ENCODE results near the gene ZMYND11.

ZMYND11 gene

DNA sequence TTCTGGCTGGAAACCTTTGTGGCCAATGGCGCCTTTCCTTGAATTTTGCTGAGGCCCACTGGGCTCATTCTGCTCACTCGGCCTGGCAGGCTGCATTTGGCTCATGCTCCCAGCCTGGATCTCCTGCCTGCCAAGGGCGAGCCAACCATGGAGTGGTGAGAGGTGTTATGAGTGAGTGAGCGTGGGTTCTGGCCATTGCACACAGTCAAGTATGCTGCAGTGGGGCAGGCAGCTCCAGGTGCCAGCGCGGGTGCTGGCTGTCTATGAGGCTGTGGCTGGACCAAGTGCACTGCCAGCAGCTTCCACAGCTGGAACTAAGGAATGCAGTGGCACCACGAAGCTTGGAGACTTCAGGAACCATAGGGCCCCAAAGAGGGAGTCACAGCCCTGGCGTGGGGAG lies 43.9 kb upstream of the ZMYND11 start:
- no peak overlapping the region for H3K4me3 ChIP-seq (ENCODE audit: low read depth, low read length)
- in situ Hi-C loops (cut with HindIII; ENCODE audit: low sequenced_read_pairs) = no loop called here
- TF ChIP-seq, protein P1, sequence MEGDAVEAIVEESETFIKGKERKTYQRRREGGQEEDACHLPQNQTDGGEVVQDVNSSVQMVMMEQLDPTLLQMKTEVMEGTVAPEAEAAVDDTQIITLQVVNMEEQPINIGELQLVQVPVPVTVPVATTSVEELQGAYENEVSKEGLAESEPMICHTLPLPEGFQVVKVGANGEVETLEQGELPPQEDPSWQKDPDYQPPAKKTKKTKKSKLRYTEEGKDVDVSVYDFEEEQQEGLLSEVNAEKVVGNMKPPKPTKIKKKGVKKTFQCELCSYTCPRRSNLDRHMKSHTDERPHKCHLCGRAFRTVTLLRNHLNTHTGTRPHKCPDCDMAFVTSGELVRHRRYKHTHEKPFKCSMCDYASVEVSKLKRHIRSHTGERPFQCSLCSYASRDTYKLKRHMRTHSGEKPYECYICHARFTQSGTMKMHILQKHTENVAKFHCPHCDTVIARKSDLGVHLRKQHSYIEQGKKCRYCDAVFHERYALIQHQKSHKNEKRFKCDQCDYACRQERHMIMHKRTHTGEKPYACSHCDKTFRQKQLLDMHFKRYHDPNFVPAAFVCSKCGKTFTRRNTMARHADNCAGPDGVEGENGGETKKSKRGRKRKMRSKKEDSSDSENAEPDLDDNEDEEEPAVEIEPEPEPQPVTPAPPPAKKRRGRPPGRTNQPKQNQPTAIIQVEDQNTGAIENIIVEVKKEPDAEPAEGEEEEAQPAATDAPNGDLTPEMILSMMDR (IDR thresholded peaks at IDR 0.05; ENCODE audit: low read depth, low read length) = no peak
- DNase-seq (ENCODE audit: low read depth, low spot score) = no peak

- no peak for DNase-seq (ENCODE audit: low read depth, low spot score)
- TF ChIP-seq, protein P1 (IDR thresholded peaks at IDR 0.05; ENCODE audit: low read depth, low read length) = no peak
- no peak overlapping the region for H3K4me3 ChIP-seq (ENCODE audit: low read depth, low read length)
- in situ Hi-C loops (cut with HindIII; ENCODE audit: low sequenced_read_pairs) = no loop called here
Measured at GRCh38 chr10:92153-92552, 43.1 kb upstream of the ZMYND11 start.

DNA sequence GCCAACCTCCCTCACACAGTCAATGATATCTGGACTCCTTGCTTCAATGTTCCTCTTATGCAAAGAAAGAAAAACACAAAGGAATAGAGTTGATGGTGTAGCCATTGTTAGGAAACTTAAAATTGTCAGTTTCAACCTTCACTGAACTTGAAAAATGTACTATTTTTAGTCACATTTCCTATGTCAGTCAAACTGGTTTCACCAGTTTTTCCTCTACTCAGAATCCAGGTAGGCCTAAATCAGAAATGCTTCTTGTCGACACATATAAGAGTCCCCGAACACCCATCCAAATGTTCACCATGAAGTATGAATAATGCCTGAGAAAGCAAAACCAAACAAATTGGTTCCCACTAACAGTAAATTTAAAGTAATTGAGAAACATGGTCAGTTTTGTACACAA lies 42.4 kb upstream of the ZMYND11 start:
- in situ Hi-C loops (cut with HindIII; ENCODE audit: low sequenced_read_pairs) = no loop called here
- TF ChIP-seq, protein P1 (IDR thresholded peaks at IDR 0.05; ENCODE audit: low read depth, low read length) = no peak
- no peak for DNase-seq (ENCODE audit: low read depth, low spot score)
- H3K4me3 ChIP-seq (ENCODE audit: low read depth, low read length) = no peak overlapping the region

GRCh38 chr10:94613-95012 lies 40.6 kb upstream of the ZMYND11 start:
- no peak for DNase-seq (ENCODE audit: low read depth, low spot score)
- no peak overlapping the region for H3K4me3 ChIP-seq (ENCODE audit: low read depth, low read length)
- TF ChIP-seq, protein P1 (IDR thresholded peaks at IDR 0.05; ENCODE audit: low read depth, low read length) = no peak
- in situ Hi-C loops (cut with HindIII; ENCODE audit: low sequenced_read_pairs) = no loop called here

DNA sequence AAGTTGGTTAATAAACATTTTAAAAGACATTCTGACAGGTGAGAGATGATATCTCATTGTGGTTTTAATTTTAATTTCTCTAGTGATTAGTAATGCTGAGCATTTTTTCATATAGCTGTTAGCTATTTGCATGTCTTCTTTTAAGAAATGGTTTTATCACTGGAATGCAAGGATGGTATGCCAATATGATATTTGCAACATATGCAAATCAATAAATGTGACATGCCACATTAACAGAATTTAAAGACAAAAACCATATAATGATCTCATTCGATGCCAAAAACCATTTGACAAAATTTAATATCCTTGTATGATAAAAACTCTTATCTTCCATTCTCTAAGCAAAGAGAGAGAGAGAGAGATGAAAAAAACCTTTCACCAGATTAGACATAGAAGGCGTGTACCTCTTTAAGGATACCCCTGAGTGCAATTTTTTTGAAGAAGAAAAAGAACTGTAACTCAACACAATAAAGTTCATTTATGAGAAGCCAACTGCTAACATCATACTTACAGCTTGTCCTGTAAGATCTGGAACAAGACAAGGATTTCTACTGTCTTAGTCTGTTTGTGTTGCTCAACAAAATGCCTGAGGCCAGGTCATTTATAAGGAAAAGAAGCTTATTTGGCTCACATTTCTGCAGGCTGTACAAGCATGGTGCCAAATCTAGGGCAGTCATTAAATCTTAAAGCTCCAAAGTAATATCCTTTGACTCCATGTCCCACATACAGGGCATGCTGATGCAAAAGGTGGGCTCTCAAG lies 39.7 kb upstream of the ZMYND11 start:
- no peak for DNase-seq (ENCODE audit: low read depth, low spot score)
- in situ Hi-C loops (cut with HindIII; ENCODE audit: low sequenced_read_pairs) = no loop called here
- TF ChIP-seq, protein P1 (IDR thresholded peaks at IDR 0.05; ENCODE audit: low read depth, low read length) = no peak
- H3K4me3 ChIP-seq (ENCODE audit: low read depth, low read length) = no peak overlapping the region

GRCh38 chr10:96466-96865 lies 38.8 kb upstream of the ZMYND11 start:
- no peak for DNase-seq (ENCODE audit: low read depth, low spot score)
- no peak overlapping the region for H3K4me3 ChIP-seq (ENCODE audit: low read depth, low read length)
- in situ Hi-C loops (cut with HindIII; ENCODE audit: low sequenced_read_pairs) = no loop called here
- TF ChIP-seq, protein P1 (IDR thresholded peaks at IDR 0.05; ENCODE audit: low read depth, low read length) = no peak

Measured in astrocyte of the spinal cord (primary cell).